ENCODE measurements around the gene HPDL. TPM values are rescaled to one million over a fixed set of nuclear protein-coding genes. Genes with fewer than 3 reads are reported as not detected.

Gene HPDL
- polyA plus RNA-seq, 1 donor (not counting 4 experiments of a cell fraction or from before 2014, with no cell fraction given): 0.14 TPM

DNA sequence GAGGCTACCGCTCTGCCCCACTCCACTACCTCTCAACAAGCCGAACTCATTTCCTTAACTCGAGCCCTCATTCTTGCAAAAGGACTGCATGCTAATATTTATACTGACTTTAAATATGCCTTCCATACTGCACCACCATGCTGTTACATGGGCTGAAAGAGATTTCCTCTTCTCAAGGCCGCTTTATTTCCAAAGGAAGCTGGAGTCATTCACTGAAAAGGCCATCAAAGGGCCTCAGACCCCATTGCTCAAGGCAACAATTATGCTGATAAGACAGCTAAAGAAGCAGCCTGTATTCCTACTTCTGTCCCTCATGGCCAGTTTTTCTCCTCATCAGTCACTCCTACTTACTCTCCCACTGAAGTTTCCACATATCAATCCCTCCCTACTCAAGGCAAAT lies 6.9 kb upstream of the HPDL start:
- Histone ChIP-seq H3K27ac (ENCODE audit: control insufficient read depth, insufficient read depth, low read length) (no peak overlapping the region), H4K20me1 (ENCODE audit: control insufficient read depth, extremely low read depth, insufficient read depth, low read length) (no peaks in the 10 kb centered on the region), H3K9ac (ENCODE audit: control insufficient read depth, extremely low read depth, insufficient read depth, low read length) (no peak overlapping the region), H3K36me3 (ENCODE audit: control insufficient read depth in 2 of 2, extremely low read depth in 1 of 2, insufficient read depth in 2 of 2, low read length in 2 of 2) (no peaks in the 10 kb centered on the region), H3K9me1 (ENCODE audit: control insufficient read depth, extremely low read depth, insufficient read depth, low read length) (no peaks in the 10 kb centered on the region), H3K27me3 (ENCODE audit: control insufficient read depth, extremely low read depth, insufficient read depth, low read length) (no peaks in the 10 kb centered on the region), H2AFZ (ENCODE audit: control insufficient read depth, low read length) (no peak overlapping the region), H3K4me3 (ENCODE audit: control insufficient read depth in 2 of 3, extremely low read depth in 1 of 3, insufficient read depth in 2 of 3, low read depth in 1 of 3, low read length in 3 of 3) (no peak overlapping the region), H3K4me2 (ENCODE audit: control insufficient read depth, extremely low read depth, insufficient read depth, low read depth, low read length) (no peak overlapping the region), H3K4me1 (ENCODE audit: control insufficient read depth, extremely low read depth, insufficient read depth, low read length) (no peaks in the 10 kb centered on the region), H3K9me3 (ENCODE audit: control insufficient read depth, low read depth, low read length) (no peaks in the 10 kb centered on the region), H3K79me2 (ENCODE audit: control insufficient read depth, insufficient read depth, low read length) (no peaks in the 10 kb centered on the region)
- dilution Hi-C loops (cut with MboI; ENCODE audit: extremely low pct_ligation_motif_present, low sequenced_read_pairs): no loop called here
- DNase-seq (ENCODE audit: low read depth, low spot score) (no peak), FAIRE-seq (no peak)
- no peak for TF ChIP-seq EZH2 (IDR thresholded peaks at IDR 0.05; ENCODE audit: low read length)
- TF ChIP-seq, protein P1, sequence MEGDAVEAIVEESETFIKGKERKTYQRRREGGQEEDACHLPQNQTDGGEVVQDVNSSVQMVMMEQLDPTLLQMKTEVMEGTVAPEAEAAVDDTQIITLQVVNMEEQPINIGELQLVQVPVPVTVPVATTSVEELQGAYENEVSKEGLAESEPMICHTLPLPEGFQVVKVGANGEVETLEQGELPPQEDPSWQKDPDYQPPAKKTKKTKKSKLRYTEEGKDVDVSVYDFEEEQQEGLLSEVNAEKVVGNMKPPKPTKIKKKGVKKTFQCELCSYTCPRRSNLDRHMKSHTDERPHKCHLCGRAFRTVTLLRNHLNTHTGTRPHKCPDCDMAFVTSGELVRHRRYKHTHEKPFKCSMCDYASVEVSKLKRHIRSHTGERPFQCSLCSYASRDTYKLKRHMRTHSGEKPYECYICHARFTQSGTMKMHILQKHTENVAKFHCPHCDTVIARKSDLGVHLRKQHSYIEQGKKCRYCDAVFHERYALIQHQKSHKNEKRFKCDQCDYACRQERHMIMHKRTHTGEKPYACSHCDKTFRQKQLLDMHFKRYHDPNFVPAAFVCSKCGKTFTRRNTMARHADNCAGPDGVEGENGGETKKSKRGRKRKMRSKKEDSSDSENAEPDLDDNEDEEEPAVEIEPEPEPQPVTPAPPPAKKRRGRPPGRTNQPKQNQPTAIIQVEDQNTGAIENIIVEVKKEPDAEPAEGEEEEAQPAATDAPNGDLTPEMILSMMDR (optimal IDR thresholded peaks at IDR 0.05 in 1 of 3, IDR thresholded peaks at IDR 0.05 in 1 of 3, conservative IDR thresholded peaks at IDR 0.05 in 1 of 3; ENCODE audit: extremely low read depth in 1 of 3, insufficient read depth in 2 of 3, low read length in 3 of 3): no peak

DNA sequence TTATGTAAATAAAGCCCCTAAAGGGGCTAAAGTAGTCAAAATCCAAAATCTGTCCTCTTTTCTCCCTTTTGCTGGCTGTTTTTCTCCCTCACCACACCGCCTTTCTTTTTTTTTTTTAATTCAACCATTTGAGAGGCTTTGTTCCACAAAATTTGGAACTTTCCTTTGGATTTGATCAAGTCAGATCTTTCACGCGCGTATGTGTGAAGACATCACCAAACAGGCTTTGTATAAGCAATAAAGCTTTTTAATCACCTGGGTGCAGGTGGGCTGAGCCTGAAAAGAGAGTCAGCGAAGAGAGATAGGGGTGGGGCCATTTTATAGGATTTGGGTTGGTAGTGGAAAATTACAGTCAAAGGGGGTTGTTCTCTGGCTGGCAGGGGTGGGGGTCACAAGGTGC lies 5.3 kb upstream of the HPDL start:
- no peaks in the 10 kb centered on the region for H3K9me1 ChIP-seq (ENCODE audit: control insufficient read depth, extremely low read depth, insufficient read depth, low read length)
- no peaks in the 10 kb centered on the region for H3K4me1 ChIP-seq (ENCODE audit: control insufficient read depth, extremely low read depth, insufficient read depth, low read length)
- no peak for DNase-seq (ENCODE audit: low read depth, low spot score)
- TF ChIP-seq, protein P1 (optimal IDR thresholded peaks at IDR 0.05 in 1 of 3, IDR thresholded peaks at IDR 0.05 in 1 of 3, conservative IDR thresholded peaks at IDR 0.05 in 1 of 3; ENCODE audit: extremely low read depth in 1 of 3, insufficient read depth in 2 of 3, low read length in 3 of 3): no peak
- no peak for TF ChIP-seq EZH2 (IDR thresholded peaks at IDR 0.05; ENCODE audit: low read length)
- H3K36me3 ChIP-seq (ENCODE audit: control insufficient read depth in 2 of 2, extremely low read depth in 1 of 2, insufficient read depth in 2 of 2, low read length in 2 of 2): no peaks in the 10 kb centered on the region
- H3K9ac ChIP-seq (ENCODE audit: control insufficient read depth, extremely low read depth, insufficient read depth, low read length): no peak overlapping the region
- H3K4me2 ChIP-seq (ENCODE audit: control insufficient read depth, extremely low read depth, insufficient read depth, low read depth, low read length): no peak overlapping the region
- dilution Hi-C loops (cut with MboI; ENCODE audit: extremely low pct_ligation_motif_present, low sequenced_read_pairs): no loop called here
- H3K27ac ChIP-seq (ENCODE audit: control insufficient read depth, insufficient read depth, low read length): no peak overlapping the region
- H4K20me1 ChIP-seq (ENCODE audit: control insufficient read depth, extremely low read depth, insufficient read depth, low read length): no peaks in the 10 kb centered on the region
- no peak overlapping the region for H2AFZ ChIP-seq (ENCODE audit: control insufficient read depth, low read length)
- no peaks in the 10 kb centered on the region for H3K27me3 ChIP-seq (ENCODE audit: control insufficient read depth, extremely low read depth, insufficient read depth, low read length)
- no peak overlapping the region for H3K4me3 ChIP-seq (ENCODE audit: control insufficient read depth in 2 of 3, extremely low read depth in 1 of 3, insufficient read depth in 2 of 3, low read depth in 1 of 3, low read length in 3 of 3)
- no peaks in the 10 kb centered on the region for H3K79me2 ChIP-seq (ENCODE audit: control insufficient read depth, insufficient read depth, low read length)
- H3K9me3 ChIP-seq (ENCODE audit: control insufficient read depth, low read depth, low read length): no peaks in the 10 kb centered on the region
- FAIRE-seq: no peak
